DMS79 treated with DMSO at 0.1 percent for 48 hours (cell line): ENCODE data around the gene TSSK3.
"Not testable (repeated sequence)": the region's sequence is repeated elsewhere in the genome, so short reads cannot be mapped to it uniquely, and the experiment has no call there.

ENCODE experiments used
- DNase-seq: peaks from one replicate; lab custom pipeline; 2025; lab: John Stamatoyannopoulos, UW

TSSK3 gene

GRCh38 chr1:32363713-32364112 is 1.4 kb downstream of the TSSK3 start:
- DNase-seq: no peak

- no peak for DNase-seq
These were observed 2.5 kb downstream of the TSSK3 start for GRCh38 chr1:32364836-32365235.

- no peak for DNase-seq
These were observed 3.1 kb downstream of the TSSK3 start for GRCh38 chr1:32365445-32365844.

DNA sequence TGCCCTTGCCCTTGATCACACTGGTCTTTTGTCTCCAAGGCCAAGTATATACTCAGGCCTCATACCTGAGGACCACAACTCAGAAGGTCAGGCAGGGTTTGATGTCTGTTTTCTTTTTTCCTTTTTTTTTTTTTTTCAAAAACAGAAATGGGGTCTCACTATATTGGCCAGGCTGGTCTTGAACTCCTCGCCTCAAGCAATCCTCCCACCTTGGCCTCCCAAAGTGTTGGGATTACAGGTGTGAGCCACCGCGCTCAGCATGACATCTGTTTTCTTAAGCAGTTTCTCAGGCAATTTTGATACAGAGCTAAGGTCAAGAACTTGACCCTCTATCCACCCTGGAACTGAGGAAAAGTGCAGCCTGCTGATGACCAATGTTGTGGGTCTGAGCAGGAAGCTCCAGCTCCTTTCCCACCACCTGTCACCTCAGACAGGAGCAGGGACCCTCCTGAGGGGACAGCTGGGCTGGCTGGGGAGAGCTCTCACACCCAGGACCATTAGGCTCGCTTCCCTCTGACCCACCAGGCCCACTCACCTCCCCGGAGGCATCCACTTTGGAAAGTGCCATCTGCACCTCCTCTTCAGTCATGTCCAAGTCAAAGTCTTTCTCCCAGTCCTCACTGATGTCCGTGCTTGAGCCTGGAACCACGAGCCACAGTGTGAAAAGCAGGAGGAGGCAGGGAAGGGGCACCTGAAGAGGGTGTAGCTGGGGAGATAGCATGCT is 5.7 kb downstream of the TSSK3 start:
- no peak for DNase-seq

DNA sequence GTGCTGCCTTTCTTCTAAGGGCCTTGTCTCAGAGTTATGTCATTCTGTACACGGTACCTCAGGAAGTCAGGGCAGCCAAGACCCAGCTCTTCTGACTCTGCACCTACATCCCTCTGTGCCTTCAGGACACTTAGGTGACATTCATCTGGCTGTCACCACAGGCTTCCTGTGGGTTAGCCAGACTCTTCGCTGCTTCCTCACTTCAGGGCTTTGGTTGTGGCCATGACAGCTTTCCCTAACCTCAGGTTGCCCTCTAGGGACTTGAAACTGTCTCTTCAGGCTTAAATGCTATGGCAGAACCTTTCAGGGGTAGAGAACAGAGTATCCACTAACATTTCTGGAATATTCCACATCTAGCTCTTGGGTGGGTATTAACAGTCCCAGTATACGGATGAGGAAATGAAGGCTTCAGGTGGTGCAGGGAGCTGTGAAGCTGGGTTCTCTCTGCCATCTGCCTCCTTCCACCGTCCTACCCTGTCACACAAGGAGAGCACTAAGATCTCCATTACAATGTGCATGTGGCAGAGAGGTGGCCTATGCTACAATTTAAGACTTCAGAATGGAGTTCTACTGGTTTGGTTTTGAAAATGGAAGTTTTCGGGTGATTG is 9.9 kb downstream of the TSSK3 start:
- DNase-seq: no peak

DNA sequence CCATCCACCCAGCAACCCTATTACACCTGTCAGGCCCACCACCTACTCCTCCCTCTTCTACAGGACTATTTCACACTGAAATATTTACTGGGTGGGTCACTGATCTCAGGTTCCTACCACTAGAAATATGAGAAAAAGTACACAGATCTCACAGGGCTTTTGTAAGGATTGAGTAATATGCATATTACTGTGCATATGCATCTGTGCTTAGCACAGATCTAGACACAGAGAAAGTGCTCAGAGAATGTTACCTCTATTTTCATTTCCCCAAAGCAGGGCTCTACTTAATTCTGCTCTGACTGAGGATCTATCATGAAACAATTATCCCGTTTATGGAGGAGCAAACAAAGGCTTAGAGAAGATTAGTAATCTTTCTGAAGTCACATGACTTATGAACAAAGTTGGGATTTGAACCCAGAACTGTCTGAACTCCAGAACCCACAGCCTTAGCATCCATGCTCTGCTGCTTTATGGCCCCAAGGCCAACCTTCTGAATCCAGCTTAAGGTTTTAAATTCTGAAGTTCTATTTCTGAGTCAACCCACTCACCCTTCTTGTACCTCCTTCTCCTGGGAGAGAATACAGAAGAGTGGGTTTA is 11.8 kb downstream of the TSSK3 start:
- no peak for DNase-seq

GRCh38 chr1:32376199-32376598 is 13.9 kb downstream of the TSSK3 start:
- DNase-seq: no peak

- DNase-seq: no peak
These were observed 15.3 kb downstream of the TSSK3 start for GRCh38 chr1:32377541-32378220.

DNA sequence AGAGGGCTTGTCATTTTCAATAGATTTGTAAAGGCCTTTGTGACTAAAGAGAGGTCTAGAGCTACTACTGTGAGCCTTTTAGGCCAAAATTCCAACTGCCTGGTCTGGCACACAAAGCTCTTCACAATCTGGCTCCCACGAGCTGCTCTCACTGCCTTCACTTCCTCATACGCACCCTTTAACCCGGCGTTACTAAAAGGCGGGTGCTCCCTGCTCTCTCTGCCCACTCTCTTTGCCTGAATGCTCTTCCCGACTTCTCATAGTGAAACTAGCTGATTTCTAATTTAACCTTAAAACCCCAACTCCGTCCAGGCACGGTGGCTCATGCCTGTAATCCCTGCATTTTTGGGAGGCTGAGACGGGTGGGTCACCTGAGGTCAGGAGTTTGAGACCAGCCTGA is 17.7 kb downstream of the TSSK3 start:
- no peak for DNase-seq

- DNase-seq: no peak
These were observed 24.5 kb downstream of the TSSK3 start for GRCh38 chr1:32386676-32387392.

- DNase-seq: no peak
These were observed 26.3 kb downstream of the TSSK3 start for GRCh38 chr1:32388641-32389040.

GRCh38 chr1:32390904-32391870 is 28.8 kb downstream of the TSSK3 start:
- no peak for DNase-seq

GRCh38 chr1:32392325-32392724 is 30.0 kb downstream of the TSSK3 start:
- DNase-seq: no peak

GRCh38 chr1:32393136-32393535 is 30.8 kb downstream of the TSSK3 start:
- no peak for DNase-seq

GRCh38 chr1:32393832-32394140 is 31.4 kb downstream of the TSSK3 start:
- DNase-seq: peak; percentile 14

DNA sequence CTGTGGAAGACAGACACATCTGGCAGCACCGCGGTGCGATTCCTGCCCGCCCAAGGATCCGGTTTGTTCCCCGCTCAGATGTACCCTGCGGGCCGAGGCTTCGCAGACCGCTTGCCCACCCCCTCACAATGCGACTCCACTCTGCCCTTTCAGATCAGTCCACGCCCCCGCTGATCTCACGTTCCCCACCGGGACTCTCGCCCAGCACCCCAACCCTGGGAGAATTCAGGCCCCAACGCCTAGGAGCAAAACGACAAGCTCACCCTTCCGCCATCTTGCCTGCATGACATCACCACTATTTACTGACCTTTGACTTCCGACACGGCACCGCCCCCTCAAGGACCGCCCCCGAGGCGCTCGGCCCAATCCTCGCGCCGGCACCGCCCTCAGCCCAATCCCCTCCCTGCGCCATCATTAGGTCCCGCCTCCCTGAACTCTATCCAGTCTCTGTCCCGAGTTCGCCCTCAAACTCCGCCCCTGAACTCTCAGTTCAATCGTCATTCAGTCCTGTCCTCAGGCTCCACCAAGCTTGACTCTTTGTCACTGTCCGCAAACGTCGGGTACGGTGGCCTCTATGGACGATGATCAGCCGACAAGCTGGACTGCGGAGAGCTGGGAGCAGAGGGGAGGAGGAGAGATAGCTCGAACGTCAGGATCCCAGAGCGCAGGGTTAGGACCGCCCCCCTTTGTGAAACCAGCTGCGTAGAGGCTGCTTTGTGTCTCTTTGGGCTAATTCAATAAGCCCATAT is 32.0 kb downstream of the TSSK3 start, which contains the start of gene BSDC1:
BSDC1 (minus strand) TSS at position 301 of the 749 bp plus-strand sequence; CDS start at position 274, 27 bp downstream.
- peak; percentile 99 for DNase-seq

DNA sequence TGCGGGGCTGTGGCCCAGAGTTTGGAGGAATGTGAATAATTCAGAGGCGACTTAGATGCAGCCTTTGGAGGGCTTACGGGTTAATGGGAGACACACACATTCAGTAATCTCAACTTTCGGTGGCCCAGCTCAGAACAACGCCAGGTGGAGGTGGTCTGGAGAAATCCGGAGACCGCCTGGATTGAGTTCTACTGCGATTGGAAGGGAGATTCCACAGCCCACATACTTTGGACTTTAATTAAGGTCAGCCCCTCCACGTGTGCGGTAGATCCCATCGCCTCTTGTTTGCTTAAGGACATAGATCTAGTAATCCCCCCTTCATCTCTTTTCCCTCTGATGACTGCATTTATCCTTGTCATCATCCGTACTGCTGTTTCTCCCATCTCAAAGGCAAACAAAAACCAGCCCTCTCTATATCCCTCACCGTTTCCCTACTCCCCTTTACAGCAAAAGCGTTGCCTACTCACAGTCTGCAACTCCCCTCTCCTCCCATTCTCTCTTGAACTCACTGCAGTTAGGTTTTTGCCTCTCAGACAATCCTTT is 32.6 kb downstream of the TSSK3 start:
- DNase-seq: peak; percentile 65

GRCh38 chr1:32396524-32396923 is 34.2 kb downstream of the TSSK3 start:
- not testable (repeated sequence) for DNase-seq

DNA sequence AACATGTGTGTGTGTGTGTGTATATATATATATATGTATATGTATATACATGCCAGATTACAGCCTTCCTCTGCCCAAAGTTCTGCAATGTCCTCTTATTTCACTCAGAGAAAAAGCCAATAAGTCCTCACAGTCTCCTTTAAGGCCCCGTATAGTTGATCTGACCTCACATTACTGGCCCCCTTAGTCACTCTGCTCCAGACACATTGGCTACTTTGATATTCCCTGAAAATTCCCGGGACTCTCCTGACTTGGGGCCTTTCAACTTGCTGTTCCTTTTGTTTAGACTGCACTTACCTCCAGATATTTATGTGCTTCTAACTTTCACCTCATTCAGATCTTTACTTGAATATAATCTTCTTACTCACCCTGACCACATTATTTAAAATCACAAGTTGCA is 36.1 kb downstream of the TSSK3 start:
- no peak for DNase-seq

GRCh38 chr1:32399843-32400242 is 37.5 kb downstream of the TSSK3 start:
- no peak for DNase-seq
